Stomach (tissue), 9 donors: Measurements from ENCODE around the gene SLC66A1. TPM values are rescaled to one million over a fixed set of nuclear protein-coding genes. Genes with fewer than 3 reads are reported as not detected.

Experiments
- DNase-seq, 2 donors: peaks; one replicate each; pipeline versions ENCODE4 v3.0.0 to v3.0.0-alpha.2; 2013 to 2019
- H3K27ac ChIP-seq, 5 donors: fragments of 200-600 bp in 4 of 5; sonication (generic) in 4 of 5; one replicate each; pipeline ENCODE4 v1.5.1; 2013 to 2019; ENCODE audit warnings: mild to moderate bottlenecking in 1 of 5, moderate library complexity in 1 of 5
- H3K27me3 ChIP-seq, 3 donors: fragments of 200-600 bp; sonication (generic); one replicate each; pipeline ENCODE4 v1.5.1; 2017 to 2019; ENCODE audit warnings: mixed run types in 1 of 3
- H3K36me3 ChIP-seq, 4 donors: fragments of 200-600 bp; sonication (generic); 1 replicate in 3 of 4; 2 replicates in 1 of 4; pipeline ENCODE4 v1.5.1; 2016 to 2019
- H3K4me1 ChIP-seq, 4 donors: fragments of 200-600 bp; sonication (generic); one replicate each; pipeline ENCODE4 v1.5.1; 2016 to 2019
- H3K4me3 ChIP-seq, 4 donors: fragments of 200-600 bp; sonication (generic) in 3 of 4; one replicate each; pipeline ENCODE4 v1.5.1; 2016 to 2019; ENCODE audit warnings: mild to moderate bottlenecking in 1 of 4
- H3K9me3 ChIP-seq, 4 donors: fragments of 200-600 bp; sonication (generic); one replicate each; pipeline ENCODE4 v1.5.1; 2016 to 2019
- CTCF ChIP-seq, 7 experiments: fragments of 450-650 bp in 4 of 7; fragments of 200-600 bp in 3 of 7; sonication (generic) in 3 of 7; IDR thresholded peaks; one replicate each; pipeline ENCODE4 v1.5.1; 2016 to 2019; ENCODE audit warnings: antibody characterized with exemption in 7 of 7, control low read depth in 2 of 7, mild to moderate bottlenecking in 1 of 7
- EP300 ChIP-seq: sonication (generic); formaldehyde crosslinking; IDR thresholded peaks from one replicate; pipeline ENCODE4 v1.6.1; 2017; ENCODE audit warnings: antibody characterized with exemption
- POLR2A ChIP-seq, 4 donors: fragments of 450-650 bp; IDR thresholded peaks; one replicate each; pipeline ENCODE4 v1.6.1; 2016; ENCODE audit warnings: antibody characterized with exemption in 4 of 4, control low read depth in 2 of 4, mild to moderate bottlenecking in 1 of 4, moderate library complexity in 1 of 4
- POLR2AphosphoS5 ChIP-seq, 3 donors: sonication (generic); formaldehyde crosslinking; IDR thresholded peaks; one replicate each; pipeline ENCODE4 v1.6.1; 2016; ENCODE audit warnings: antibody characterized with exemption in 3 of 3
- WGBS, 5 donors: extraction: QIAGEN DNeasy Blood & Tissue Kit in 3 of 5; methylation state at CpG; one replicate each; pipeline versions ENCODE4 v1.1.5 to v1.1.7; 2013 to 2018; 5-methylcytosine and 5-hydroxymethylcytosine counted together
- intact Hi-C: fragments of 100-400 bp; cut with DNase I; formaldehyde crosslinking; loops from one replicate; pipeline ENCODE4 v1.15.1; 2023; ENCODE audit warnings: low total_unique reads
- polyA plus RNA-seq, 3 donors: library from polyadenylated mRNA; stranded (reverse); fragments of 200-250 nt; gene quantifications; one replicate each; pipeline ENCODE4 v1.2.3, GENCODE V29; 2013
- total RNA-seq, 5 donors: library from RNA; depleted of rRNA; stranded (reverse); fragments of >200 nt; gene quantifications; one replicate each; pipeline versions ENCODE4 v1.1.0 to v1.2.3, GENCODE V29; 2014 to 2016
- donor health status: healthy with polysubstance abuse.
- donor health status: Bipolar disorder and iron deficiency.
- donor health status: healthy.

SLC66A1 gene
- total and polyA plus RNA-seq, 8 donors = 1.8 to 14.5 (median 10.6) TPM

GRCh38 chr1:19321071-19321470 lies 8.9 kb downstream of the SLC66A1 start:
- intact Hi-C loops = no loop called here
- Histone ChIP-seq H3K36me3 (peaks cover 17 to 76% (median 73%) of the 10 kb centered on the region in 4 donors), H3K27me3 (no peaks in the 10 kb centered on the region), H3K4me1 (peaks cover 0 to 12% (median 5%) of the 10 kb centered on the region in 4 donors), H3K9me3 (no peaks in the 10 kb centered on the region), H3K4me3 (no peak overlapping the region), H3K27ac (no peak overlapping the region)
- no peak for DNase-seq
- WGBS, 5 donors = 73 to 87% (median 78%) methylated on average over 3 of the region's 3 CpGs
- TF ChIP-seq CTCF (IDR thresholded peaks at IDR 0.05) = no peak

GRCh38 chr1:19322481-19322880 lies 10.4 kb downstream of the SLC66A1 start:
- intact Hi-C loops = no loop called here

GRCh38 chr1:19323987-19324664 lies 12.0 kb downstream of the SLC66A1 start:
- H3K27ac ChIP-seq = no peak overlapping the region
- intact Hi-C loops = no loop called here
- 81 to 94% (median 90%) methylated on average over 16 to 23 of the region's 23 CpGs for WGBS, 5 donors
- no peaks in the 10 kb centered on the region for H3K9me3 ChIP-seq
- no peaks in the 10 kb centered on the region for H3K27me3 ChIP-seq
- no peak for TF ChIP-seq POLR2A (IDR thresholded peaks at IDR 0.05)
- no peak for TF ChIP-seq EP300
- TF ChIP-seq POLR2AphosphoS5 (IDR thresholded peaks at IDR 0.05) = no peak
- TF ChIP-seq CTCF (IDR thresholded peaks at IDR 0.05) = no peak
- no peaks in the 10 kb centered on the region for H3K4me1 ChIP-seq
- H3K36me3 ChIP-seq = peaks cover 34 to 91% (median 84%) of the 10 kb centered on the region in 4 donors
- no peak overlapping the region for H3K4me3 ChIP-seq
- DNase-seq = no peak

More at GRCh38 chr1:19322481-19322880, 10.4 kb downstream of the SLC66A1 start:
- peaks cover 24 to 90% (median 84%) of the 10 kb centered on the region in 4 donors for H3K36me3 ChIP-seq
- H3K27ac ChIP-seq = no peak overlapping the region
- H3K9me3 ChIP-seq = no peaks in the 10 kb centered on the region
- DNase-seq = peak in 1 of 2 donors; percentile 1
- no peak overlapping the region for H3K4me3 ChIP-seq
- peaks cover 0 to 4% (median 0%) of the 10 kb centered on the region in 4 donors for H3K4me1 ChIP-seq
- TF ChIP-seq POLR2AphosphoS5 (IDR thresholded peaks at IDR 0.05) (no peak), CTCF (IDR thresholded peaks at IDR 0.05) (no peak), EP300 (no peak), POLR2A (IDR thresholded peaks at IDR 0.05) (no peak)
- WGBS, 5 donors = 76 to 84% (median 80%) methylated on average over 10 of the region's 10 CpGs
- H3K27me3 ChIP-seq = no peaks in the 10 kb centered on the region

GRCh38 chr1:19324665-19324990 lies 12.5 kb downstream of the SLC66A1 start:
- Histone ChIP-seq H3K9me3 (no peaks in the 10 kb centered on the region), H3K27ac (no peak overlapping the region), H3K36me3 (peaks cover 35 to 91% (median 84%) of the 10 kb centered on the region in 4 donors), H3K27me3 (no peaks in the 10 kb centered on the region), H3K4me1 (no peaks in the 10 kb centered on the region), H3K4me3 (no peak overlapping the region)
- intact Hi-C loops = no loop called here
- 94 to 98% (median 97%) methylated on average over 6 to 9 of the region's 9 CpGs for WGBS, 5 donors
- TF ChIP-seq POLR2AphosphoS5 (IDR thresholded peaks at IDR 0.05) (no peak), CTCF (IDR thresholded peaks at IDR 0.05) (no peak), POLR2A (IDR thresholded peaks at IDR 0.05) (no peak), EP300 (no peak)
- DNase-seq = no peak
